GM12878 (cell line): ENCODE measurements around the gene MLNR. TPM values are rescaled to one million over a fixed set of nuclear protein-coding genes. Genes with fewer than 3 reads are reported as not detected.
A peak's percentile ranks its signal among the peaks of the same experiment; 100 is the strongest.

Source experiments
- ATAC-seq: fragments of 200-7000 bp; cut with Tn5 transposase; 3 replicates; pipeline ENCODE4 v1.9.1; 2020; ENCODE audit warnings: mild to moderate bottlenecking, moderate library complexity
- BruUV-seq: library from RNA; stranded (reverse); fragments of 400-500 nt; replicated peaks from 2 replicates; lab custom pipeline; 2021; lab: Mats Ljungman, UMichigan
- CTCF ChIA-PET: fragments of 300-600 bp; sonication (Branson Sonifier 250); formaldehyde crosslinking; extraction: SDS; loops from one replicate; lab custom pipeline; 2021; ENCODE audit warnings: inconsistent platforms; lab: Yijun Ruan, JAX
- POLR2A ChIA-PET: fragments of 350-600 bp; formaldehyde crosslinking; extraction: SDS; loops from one replicate; lab custom pipeline; 2021; ENCODE audit warnings: inconsistent platforms; lab: Charles Lee
- RAD21 ChIA-PET: fragments of 300-600 bp; sonication (Branson Sonifier 250); formaldehyde crosslinking; loops from one replicate; lab custom pipeline; 2023; ENCODE audit warnings: antibody characterized with exemption; ENCODE audit not compliant: unreplicated experiment; lab: Charles Lee
- SMC1A ChIA-PET: fragments of 300-600 bp; sonication (Branson Sonifier 250); formaldehyde crosslinking; loops from one replicate; lab custom pipeline; 2023; ENCODE audit not compliant: unreplicated experiment, uncharacterized antibody; lab: Charles Lee
- DNase-seq: peaks from one replicate; pipeline ENCODE4 v3.0.0-alpha.2; 2011; ENCODE audit warnings: low read depth, low spot score
- FAIRE-seq: peaks from 3 replicates; lab custom pipeline; 2011; peaks lifted over from hg19 to GRCh38; lab: Jason Lieb, UNC
- H2AFZ ChIP-seq: 2 replicates; pipeline ENCODE4 v1.6.0; 2011; ENCODE audit warnings: low read depth, low read length, control low read depth; ENCODE audit not compliant: control insufficient read depth
- H3K27ac ChIP-seq: 2 replicates; pipeline ENCODE4 v1.5.1; 2011; ENCODE audit warnings: control low read depth; ENCODE audit not compliant: control insufficient read depth, insufficient read depth
- H3K27me3 ChIP-seq, 2 experiments: replicated peaks in 1 of 2; 2 replicates each; pipeline versions ENCODE4 v1.6.0 to v1.6.1; 2011; ENCODE audit warnings: low read length in 1 of 2; ENCODE audit not compliant: control insufficient read depth in 2 of 2, insufficient read depth in 2 of 2
- H3K36me3 ChIP-seq, 2 experiments: 2 replicates each; pipeline ENCODE4 v1.5.1; 2011; ENCODE audit warnings: low read length in 1 of 2; ENCODE audit not compliant: control insufficient read depth in 2 of 2, insufficient read depth in 2 of 2
- H3K4me1 ChIP-seq: 2 replicates; pipeline ENCODE4 v1.6.1; 2011; ENCODE audit warnings: mild to moderate bottlenecking, low read length, moderate library complexity, mixed read lengths; ENCODE audit not compliant: control insufficient read depth, insufficient read depth
- H3K4me2 ChIP-seq: 2 replicates; pipeline ENCODE4 v1.6.0; 2011; ENCODE audit warnings: control low read depth; ENCODE audit not compliant: control insufficient read depth, insufficient read depth
- H3K4me3 ChIP-seq: fragments of 200-600 bp; sonication (generic); 2 replicates; pipeline ENCODE4 v1.5.1; 2016
- H3K79me2 ChIP-seq: 2 replicates; pipeline ENCODE4 v1.6.0; 2011; ENCODE audit warnings: low read length; ENCODE audit not compliant: control insufficient read depth, insufficient read depth
- H3K9ac ChIP-seq: 2 replicates; pipeline ENCODE4 v1.8.0; 2011; ENCODE audit warnings: low read length, control low read depth, mixed read lengths; ENCODE audit not compliant: control insufficient read depth, insufficient read depth
- H3K9me3 ChIP-seq: replicated peaks from 3 replicates; pipeline ENCODE4 v1.5.1; 2011; ENCODE audit warnings: mild to moderate bottlenecking, low read length; ENCODE audit not compliant: control insufficient read depth, insufficient read depth
- H4K20me1 ChIP-seq: 2 replicates; pipeline ENCODE4 v1.6.0; 2011; ENCODE audit not compliant: control insufficient read depth, insufficient read depth
- BHLHE40 ChIP-seq, 2 experiments: fragments of 450-650 bp in 1 of 2; IDR thresholded peaks; 2 replicates each; pipeline ENCODE4 v1.6.1; 2011 to 2017; ENCODE audit warnings: low read depth in 2 of 2, borderline replicate concordance in 1 of 2, improper control_type of control experiment in 1 of 2, low read length in 1 of 2, mild to moderate bottlenecking in 1 of 2
- ESRRA ChIP-seq: IDR thresholded peaks from 2 replicates; pipeline ENCODE4 v1.6.1; 2012; ENCODE audit warnings: mild to moderate bottlenecking, low read length, improper control_type of control experiment
- KAT2A ChIP-seq: conservative IDR thresholded peaks from 2 replicates; pipeline ENCODE4 v1.6.1; 2011; ENCODE audit warnings: low read depth, low read length; ENCODE audit not compliant: control insufficient read depth
- MXI1 ChIP-seq: fragments of 150-350 bp; IDR thresholded peaks from 2 replicates; pipeline ENCODE4 v1.6.1; 2011; ENCODE audit warnings: low read depth, mild to moderate bottlenecking, inconsistent platforms, low read length, improper control_type of control experiment
- TCF3 ChIP-seq: IDR thresholded peaks from 2 replicates; pipeline ENCODE4 v1.6.1; 2012; ENCODE audit warnings: low read depth, mild to moderate bottlenecking, low read length, borderline replicate concordance; ENCODE audit not compliant: insufficient read depth
- WGBS: methylation state at CpG from one replicate; pipeline ENCODE4 v1.1.6; 2016; ENCODE audit warnings: low lambda C conversion rate; ENCODE audit not compliant: insufficient replicate concordance, insufficient coverage; ENCODE audit errors: missing lambda C conversion rate; 5-methylcytosine and 5-hydroxymethylcytosine counted together
- in situ Hi-C: fragments of 300-500 bp; cut with MboI; formaldehyde crosslinking; loops from 9 replicates; pipeline ENCODE4 v1.14.3; 2018; ENCODE audit warnings: mixed read lengths
- intact Hi-C: fragments of 100-400 bp; cut with micrococcal nuclease; formaldehyde crosslinking; loops from one replicate; pipeline ENCODE4 v1.14.2; 2022; ENCODE audit not compliant: unreplicated experiment
- polyA plus RNA-seq, 11 experiments: library from polyadenylated mRNA; depleted of rRNA in 4 of 11; unstranded in 6 of 11; stranded (reverse) in 5 of 11; fragments of >200 nt; fragmentation: Nextera tagmentation in 4 of 11; fragmentation: Illumina TruSeq in 1 of 11; extraction: Ambion mirVana in 4 of 11; extraction: Trizol in 1 of 11; gene quantifications; 1 replicate in 1 of 11; 2 replicates in 10 of 11; pipeline versions ENCODE4 v1.2.1 to v1.2.3, GENCODE V29; 2011 to 2016; ENCODE audit warnings: inconsistent platforms in 2 of 11, missing spikeins in 2 of 11, low read depth in 1 of 11
- total RNA-seq, 4 experiments: library from RNA; depleted of rRNA in 3 of 4; stranded (reverse); fragments of >200 nt in 3 of 4; fragmentation: Illumina TruSeq in 1 of 4; extraction: Trizol in 1 of 4; gene quantifications; 2 replicates each; pipeline versions ENCODE4 v1.2.1 to v1.2.3, GENCODE V29; 2013 to 2021

MLNR gene
- total and polyA plus RNA-seq, 10 of the 15 experiments (the other 5 are each of a cell fraction or from before 2014, with no cell fraction given), result not detected

GRCh38 chr13:49213997-49214916 lies 5.9 kb upstream of the MLNR start (continued):
- TF ChIP-seq KAT2A (no peak), ESRRA (no peak)

DNA sequence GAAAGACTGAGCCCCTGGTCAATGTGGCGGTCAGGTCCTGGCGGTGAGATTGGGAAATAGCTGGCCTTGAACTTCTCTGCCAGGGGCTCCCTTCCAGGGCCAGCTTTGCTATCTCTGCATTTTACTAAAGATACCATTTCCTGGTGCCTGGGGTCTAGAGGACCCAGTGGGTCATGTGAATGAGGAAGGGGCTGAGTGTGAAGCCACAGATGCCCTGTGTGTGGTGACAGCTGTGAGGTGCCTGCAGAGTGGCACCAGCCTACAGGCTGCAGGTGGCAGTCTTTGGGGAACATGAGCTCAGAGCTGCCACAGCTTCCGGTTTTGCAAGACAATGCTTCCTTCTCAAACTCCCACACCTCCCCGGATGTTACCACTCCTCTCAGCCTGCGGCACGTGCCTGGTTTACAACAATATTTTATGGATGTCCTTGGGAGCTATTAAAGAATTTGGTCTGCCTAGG lies 5.2 kb upstream of the MLNR start:
- Histone ChIP-seq H3K79me2 (no peaks in the 10 kb centered on the region), H3K27ac (no peak overlapping the region), H3K36me3 (no peaks in the 10 kb centered on the region), H4K20me1 (no peaks in the 10 kb centered on the region), H3K27me3 (no peaks in the 10 kb centered on the region), H2AFZ (peak overlapping the region; percentile 68), H3K9ac (no peak overlapping the region), H3K9me3 (peaks cover 2% of the 10 kb centered on the region; the same call in 1 of the 3 replicates), H3K4me1 (peaks cover 4% of the 10 kb centered on the region), H3K4me3 (no peak overlapping the region)
- DNase-seq (no peak), ATAC-seq (peak; percentile 83), FAIRE-seq (no peak)
- in situ Hi-C loops, result no loop called here
- RAD21 ChIA-PET, result interaction anchor here (1.4 kb wide), 1 partner anchor 33 kb away, joined by 5 read pairs; the partner anchor contains the start of gene CDADC1
- no TSS peak for BruUV-seq
- intact Hi-C loops, result no loop called here
- CTCF ChIA-PET, result interaction anchor here (0.6 to 1.1 kb wide), 2 partner anchors 21 to 66 kb away, joined by 4 to 7 read pairs; no protein-coding TSS in a partner anchor
- SMC1A ChIA-PET, result interaction anchor here (0.7 to 1.3 kb wide), 4 partner anchors 9 to 392 kb away, joined by 3 to 5 read pairs (median 4); partner anchors contain the start of gene CDADC1
- POLR2A ChIA-PET, result no interaction called here
- whole genome bisulfite sequencing, result 40% methylated on average over 6 of the region's 6 CpGs
- no peak for TF ChIP-seq MXI1
- TF ChIP-seq BHLHE40 (IDR thresholded peaks at IDR 0.05; ENCODE audit: borderline replicate concordance in 1 of 2, low read depth in 2 of 2, low read length in 1 of 2), result peak; percentile 73 to 78
- TF ChIP-seq TCF3, result 0 out of 2 replicates have a peak, but pooled peaks have one; percentile 13
- TF ChIP-seq, all 136 proteins: peak for 2
- H3K4me2 ChIP-seq, result no peak overlapping the region; the same call in 1 of the 2 replicates
